NCI-H446 treated with DMSO at 0.1 percent for 48 hours (cell line): ENCODE data around the gene NNT.
"Not testable (repeated sequence)": the region's sequence is repeated elsewhere in the genome, so short reads cannot be mapped to it uniquely, and the experiment has no call there.

Experiments
- DNase-seq: peaks from one replicate; lab custom pipeline; 2025; lab: John Stamatoyannopoulos, UW

NNT gene

DNA sequence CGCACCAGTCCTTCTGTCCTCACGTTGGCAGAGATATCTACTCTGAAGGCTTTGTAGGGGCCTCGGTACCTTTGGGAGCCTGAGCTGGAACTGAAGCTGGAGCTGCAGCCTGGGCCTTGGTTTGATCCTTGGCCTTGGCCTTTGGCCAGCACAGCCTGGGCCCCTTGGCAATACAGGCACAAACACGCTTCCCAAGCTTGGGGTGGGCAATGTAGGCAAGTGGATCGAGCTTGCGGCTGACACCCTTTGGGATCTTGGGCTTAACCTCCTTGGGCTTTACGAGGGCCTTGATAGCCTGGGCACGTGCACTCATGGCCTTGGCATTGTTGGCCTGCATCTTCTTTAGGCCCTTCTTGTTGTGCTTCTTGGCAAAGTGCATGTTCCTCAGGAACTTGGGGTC is 63.7 kb downstream of the NNT start:
- not testable (repeated sequence) for DNase-seq

DNA sequence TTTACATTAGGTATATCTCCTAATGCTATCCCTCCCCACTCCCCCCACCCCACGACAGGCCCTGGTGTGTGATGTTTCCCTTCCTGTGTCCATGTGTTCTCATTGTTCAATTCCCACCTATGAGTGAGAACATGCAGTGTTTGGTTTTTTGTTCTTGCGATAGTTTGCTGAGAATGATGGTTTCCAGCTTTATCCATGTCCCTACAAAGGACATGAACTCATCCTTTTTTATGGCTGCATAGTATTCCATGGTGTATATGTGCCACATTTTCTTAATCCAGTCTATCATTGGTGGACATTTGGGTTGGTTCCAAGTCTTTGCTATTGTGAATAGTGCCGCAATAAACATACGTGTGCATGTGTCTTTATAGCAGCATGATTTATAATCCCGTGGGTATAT is 64.4 kb downstream of the NNT start:
- DNase-seq, result not testable (repeated sequence)

DNA sequence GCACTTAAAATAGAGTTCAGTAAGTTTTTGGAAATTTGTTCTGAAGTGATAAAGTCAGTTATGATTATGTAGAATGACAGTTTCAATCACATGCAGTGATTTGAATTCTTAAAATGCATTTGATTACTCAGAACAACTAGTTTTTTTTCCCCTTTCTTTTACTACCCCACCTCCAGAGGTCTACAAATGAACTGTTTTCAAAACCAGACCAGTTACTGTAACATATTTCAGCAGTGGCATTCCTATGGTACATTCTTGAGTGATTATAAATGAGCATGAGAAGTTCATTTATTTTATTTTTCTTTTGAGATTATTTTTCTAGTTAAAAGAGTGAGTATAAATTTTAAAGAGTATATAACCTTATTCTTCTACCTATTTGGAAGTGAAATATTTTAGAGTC is 71.6 kb downstream of the NNT start:
- no peak for DNase-seq

DNA sequence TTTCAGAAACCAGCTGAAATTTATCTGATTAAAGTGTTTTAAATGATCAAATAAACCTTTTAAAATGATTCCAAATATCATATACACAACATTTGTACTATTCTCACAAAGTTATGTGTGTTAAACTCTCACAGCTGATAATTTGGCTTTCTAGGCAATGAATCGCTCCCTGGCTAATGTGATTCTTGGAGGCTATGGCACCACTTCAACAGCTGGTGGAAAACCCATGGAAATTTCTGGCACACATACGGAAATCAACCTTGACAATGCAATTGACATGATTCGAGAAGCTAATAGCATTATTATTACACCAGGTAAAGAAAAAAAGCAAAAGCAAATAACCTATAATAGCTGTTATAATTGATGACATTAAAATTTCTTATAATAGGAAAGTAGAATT is 72.4 kb downstream of the NNT start:
- no peak for DNase-seq

DNA sequence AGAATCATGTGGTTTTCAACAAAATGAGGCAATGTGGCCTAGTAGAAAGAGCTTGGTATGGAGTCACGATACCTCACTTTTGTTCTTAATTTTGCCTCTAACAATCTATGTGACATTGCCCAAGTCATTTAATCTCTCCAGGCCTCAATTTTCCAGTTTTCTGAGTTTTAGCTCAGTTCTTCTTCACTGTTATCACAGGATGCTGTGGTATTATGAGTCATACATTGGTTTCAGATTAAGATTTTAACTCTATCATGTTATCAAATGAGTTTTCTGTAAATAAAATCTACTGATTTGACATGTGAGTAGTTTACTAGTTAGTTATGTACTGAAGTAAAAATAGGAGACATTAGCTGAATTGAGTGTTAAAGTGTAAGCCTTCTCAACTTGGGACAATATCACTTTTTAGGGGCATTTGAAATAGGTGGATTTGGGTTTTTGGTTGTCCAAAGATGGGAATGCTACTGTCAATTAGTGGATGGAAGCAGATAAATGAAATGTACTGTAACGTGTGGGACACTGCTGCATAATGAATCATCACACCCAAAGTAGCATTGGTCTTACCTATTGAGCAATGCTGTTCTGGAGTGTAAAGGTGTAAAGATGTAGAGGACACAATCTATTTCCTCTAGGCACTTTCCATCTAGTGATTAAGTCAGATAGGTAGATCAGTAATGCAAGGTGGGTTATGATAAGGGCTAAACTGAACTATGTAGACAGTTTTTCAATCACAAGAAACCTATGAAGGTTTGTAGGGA is 73.3 kb downstream of the NNT start:
- DNase-seq, result no peak

DNA sequence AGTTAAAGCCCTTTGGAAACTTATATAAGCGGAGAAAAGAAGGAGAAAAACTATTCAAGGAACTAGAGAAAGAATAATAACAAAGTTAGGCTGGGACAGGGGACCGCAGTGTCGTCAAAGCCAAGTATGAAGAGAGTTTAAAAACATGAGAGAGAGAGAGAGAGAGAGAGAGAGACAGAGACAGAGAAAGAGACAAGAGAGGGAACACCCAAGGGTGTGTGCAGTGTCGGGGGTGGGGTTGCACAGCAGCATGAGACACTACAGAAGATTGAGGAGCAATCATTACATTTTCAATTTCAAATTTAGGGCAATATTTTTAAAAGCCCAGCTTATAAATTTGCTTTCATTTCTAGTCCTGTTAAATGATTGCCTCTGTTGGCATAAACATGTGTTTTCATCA is 74.3 kb downstream of the NNT start:
- no peak for DNase-seq

DNA sequence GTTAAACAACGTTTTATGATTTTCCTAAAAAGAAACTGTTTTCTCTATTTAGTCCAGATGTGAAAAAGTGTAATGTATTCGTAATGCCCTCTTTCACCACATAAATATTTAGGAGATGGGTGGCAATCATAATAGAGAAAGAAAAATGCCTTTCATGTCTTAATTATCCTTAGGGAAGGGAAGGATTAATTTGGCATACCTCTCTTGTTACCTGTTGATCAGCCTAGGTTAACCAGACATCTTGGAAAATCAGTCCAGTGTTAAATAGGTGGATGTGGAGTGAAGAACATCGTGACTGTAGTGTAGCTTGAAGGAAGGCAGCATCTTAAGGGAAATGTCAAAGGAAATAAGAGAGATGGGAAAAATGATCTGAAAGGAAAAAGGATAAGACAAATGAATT is 76.2 kb downstream of the NNT start:
- DNase-seq, result no peak

DNA sequence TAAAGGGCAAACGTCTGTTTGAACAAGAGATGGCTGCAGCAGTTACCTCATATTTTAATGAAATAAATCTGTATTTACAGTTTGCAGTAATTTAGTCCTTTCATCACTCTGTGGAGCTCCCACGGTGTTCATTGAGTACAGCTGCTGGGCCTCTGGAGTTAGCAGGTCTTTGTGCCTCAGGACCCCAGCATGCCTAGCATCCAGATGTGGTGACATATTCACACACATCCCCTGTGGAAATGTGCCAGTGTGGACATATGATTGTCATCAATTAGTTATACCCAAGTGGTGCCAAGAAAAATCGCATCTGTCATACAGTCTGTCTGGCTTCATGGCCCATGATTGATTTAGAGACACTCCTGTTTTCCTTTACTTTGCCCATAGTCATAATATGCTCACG is 77.3 kb downstream of the NNT start:
- peak; percentile 57 for DNase-seq

DNA sequence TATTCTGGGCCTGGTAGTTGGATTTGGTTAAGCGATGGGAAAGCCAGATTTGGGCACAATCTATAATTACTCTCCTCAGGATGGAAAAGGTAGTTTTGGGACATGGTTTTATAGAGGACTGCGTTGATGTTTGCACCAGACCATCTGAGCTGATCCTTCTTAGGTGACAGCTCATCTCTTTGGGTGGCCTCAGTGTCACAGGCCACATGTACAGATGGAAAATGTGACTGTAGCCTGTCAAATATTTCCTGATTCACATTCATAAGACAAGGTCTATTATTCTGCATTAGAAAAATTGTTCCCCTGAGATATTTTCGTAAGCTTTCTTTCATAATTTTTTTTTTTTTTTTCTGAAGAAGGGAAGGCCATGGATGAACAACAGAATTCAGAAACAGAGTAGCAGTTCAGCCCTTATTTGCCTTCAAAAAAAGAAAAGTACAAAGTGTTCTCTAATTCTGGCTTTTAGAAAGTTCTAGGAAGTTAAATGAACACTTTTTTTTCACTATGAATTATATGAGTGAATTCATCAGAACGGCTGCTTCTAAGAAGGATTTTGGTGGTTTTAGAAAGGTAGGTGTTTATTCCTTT is 81.0 kb downstream of the NNT start:
- DNase-seq, result no peak

DNA sequence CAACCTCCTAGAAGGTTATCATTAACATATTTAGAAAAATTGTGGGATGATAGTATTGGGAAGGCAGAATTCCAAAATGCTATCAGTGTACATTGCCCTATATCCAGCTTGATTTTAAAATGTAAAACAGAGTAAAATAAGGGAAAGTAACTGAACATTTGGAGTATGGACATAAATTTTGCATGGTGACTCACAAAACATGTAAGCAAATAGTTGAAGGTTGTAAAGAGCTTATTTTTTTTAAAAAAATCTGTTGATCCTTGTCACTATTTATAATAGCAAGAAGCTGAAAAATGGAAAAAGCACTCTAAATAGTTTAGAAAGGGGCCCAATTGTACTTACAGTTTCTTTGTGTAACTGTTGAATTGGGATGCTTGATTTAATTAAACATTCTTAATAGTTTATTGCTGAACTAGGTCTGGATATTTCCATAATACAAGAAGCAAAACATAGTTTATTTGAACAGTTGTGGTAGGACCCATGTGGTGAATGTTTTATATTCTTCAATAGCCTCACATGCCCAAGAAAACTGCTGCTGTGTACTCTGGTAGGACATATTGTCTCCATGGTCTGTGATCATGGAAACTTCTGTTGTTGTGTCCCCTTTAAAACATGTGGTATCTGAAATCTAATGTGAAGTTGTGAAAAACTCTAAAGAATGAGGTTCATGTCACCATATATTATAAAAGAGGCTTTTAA is 82.4 kb downstream of the NNT start:
- DNase-seq, result no peak

DNA sequence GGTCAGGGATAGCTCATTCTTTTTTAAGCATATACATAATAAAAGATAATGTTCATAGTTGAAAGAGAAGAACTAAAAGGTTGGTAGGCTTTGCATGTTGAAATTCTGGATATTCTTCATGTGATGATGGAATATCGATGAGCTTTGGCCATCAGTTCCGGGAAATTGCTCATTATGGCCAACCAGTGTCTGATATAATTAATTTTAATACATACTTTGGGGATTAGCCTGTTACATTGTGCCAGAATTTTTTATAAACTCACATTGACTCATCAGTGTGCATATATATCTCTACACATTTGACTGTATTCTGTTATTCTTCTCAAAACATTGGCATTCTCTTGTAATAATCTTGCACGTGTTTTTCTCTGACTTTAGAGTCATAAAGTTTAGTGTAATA is 84.3 kb downstream of the NNT start:
- no peak for DNase-seq

DNA sequence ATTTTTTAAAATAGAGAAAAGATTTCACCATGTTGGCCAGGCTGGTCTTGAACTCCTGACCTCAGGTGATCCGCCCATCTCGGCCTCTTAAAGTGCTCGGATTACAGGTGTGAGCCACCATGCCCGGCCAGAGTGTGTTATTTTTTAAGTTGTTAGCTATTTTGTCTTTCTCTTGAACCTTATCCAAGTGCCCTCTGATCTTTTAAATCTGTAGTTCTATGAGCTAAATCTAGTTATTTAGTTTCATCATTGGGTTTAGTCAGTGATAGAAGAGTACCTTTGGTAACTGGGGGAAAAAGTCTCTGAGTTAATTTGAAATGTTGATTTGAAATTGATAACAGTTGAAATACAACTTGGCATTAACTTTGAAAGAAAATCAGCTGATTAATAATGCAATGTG is 88.3 kb downstream of the NNT start:
- no peak for DNase-seq

DNA sequence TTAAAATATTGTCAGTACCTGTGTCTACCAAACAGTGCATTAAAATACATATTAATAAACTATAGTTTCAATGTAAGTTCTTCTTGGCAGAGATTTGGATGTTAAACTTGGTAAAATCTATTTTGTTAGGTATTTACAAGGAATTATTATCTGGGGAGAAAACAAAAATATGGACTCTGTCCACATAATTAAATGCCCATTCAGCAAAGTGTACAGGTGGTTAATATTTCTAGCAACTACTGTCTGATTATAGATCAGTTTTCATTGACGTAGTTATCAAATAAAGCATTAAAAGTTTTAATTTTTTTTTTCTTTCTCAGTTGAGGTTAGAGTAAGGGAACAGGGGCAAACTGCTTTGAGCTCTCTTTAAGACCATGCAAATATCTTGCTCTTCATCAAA is 88.9 kb downstream of the NNT start:
- DNase-seq, result no peak

DNA sequence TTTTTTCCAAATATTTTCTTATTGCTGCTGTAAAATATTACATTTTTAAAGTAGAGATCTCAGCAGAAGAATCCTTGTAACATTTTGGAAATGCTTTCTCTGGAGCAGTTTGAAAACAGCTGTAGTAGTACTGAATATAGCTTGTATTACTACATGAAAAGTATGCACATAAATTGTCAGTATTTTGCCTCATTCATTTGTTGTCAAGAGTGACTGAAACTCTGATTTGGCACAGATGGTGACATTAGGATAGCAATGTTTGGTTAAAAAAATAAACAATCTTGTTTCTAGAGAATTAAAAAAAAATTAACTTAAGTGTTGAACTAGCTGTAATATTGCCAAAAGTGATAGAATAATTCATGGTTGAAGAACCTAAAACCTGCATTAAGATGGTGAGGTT is 90.4 kb downstream of the NNT start:
- no peak for DNase-seq

DNA sequence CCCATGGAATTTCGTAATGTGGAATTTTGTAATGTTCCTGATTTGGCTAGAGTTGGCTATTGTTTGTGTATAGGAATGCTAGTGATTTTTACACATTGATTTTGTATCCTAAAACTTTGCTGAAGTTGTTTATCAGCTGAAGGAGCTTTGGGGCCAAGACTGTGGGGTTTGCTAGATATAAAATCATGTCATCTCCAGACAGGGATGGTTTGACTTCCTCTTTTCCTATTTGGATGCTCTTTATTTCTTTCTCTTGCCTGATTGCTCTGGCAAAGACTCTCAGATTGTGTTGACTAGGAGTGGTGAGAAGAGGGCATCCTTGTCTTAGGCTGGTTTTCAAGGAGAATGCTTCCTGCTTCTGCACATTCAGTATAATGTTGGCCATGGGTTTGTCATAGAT is 91.0 kb downstream of the NNT start:
- DNase-seq, result no peak

DNA sequence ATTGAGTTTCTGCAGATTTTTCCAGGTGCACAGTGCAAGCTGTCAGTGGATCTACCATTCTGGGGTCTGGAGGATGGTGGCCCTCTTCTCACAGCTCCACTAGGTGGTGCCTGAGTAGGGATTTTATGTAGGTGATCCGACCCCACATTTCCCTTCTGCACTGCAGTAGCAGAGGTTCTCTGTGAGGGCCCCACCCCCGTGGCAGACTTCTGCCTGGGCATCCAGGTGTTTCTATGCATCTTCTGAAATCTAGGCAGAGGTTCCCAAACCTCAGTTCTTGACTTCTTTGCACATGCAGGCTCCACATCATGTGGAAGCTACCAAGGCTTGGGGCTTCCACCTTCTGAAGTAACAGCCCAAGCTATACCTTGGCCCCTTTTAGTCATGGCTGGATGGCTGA is 93.5 kb downstream of the NNT start:
- not testable (repeated sequence) for DNase-seq

DNA sequence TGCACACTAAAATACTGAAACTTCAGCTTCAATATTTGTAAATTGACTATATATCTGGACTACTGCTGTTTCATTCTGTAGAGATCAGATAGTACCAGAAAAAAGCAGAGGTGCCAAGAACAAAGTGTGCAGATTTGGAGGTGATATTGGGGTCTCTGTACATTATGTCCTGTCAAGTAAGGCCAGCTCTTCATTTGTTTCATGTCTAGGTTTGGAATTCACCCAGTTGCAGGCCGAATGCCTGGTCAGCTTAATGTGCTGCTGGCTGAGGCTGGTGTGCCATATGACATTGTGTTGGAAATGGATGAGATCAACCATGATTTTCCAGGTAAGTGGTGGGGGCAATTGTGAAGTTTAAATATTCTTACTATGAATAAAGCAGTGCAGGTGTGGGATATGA is 96.9 kb downstream of the NNT start:
- peak; percentile 14 for DNase-seq

DNA sequence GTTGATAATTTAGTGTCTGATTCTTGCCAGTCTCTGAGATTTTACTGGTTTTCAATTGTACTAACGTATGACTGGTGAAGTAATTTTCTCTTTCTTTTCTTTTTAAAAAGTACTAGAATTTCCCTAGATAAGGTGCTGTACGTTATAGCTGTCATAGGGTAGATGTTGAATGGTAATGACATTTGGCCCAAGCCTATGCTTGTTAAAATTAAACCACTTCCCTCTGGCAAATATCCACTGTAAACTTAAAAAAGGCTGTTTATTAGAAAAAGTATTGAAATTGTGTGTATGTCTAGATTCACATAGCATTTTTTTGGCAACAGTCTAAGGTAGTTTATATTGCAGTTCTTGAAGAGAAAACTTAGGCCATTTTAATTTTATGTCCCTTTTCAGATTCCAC is 97.6 kb downstream of the NNT start:
- DNase-seq, result peak; percentile 50

DNA sequence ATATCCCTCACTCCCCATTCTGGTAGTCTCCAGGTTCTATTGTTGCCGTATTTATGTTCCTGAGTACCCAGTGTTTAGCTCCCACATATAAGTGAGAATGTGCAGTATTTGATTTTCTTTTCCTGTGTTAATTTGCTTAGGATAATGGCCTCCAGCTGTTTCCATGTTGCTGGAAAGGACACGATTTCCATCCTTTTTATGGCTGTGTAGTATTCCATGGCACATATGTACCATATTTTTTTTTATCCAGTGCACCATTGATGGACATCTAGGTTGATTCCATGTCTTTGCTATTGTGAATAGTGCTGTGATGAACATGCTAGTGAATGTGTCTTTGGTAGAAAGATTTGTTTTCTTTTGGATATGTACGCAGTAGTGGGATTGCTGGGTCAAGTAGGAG is 98.2 kb downstream of the NNT start:
- no peak for DNase-seq

DNA sequence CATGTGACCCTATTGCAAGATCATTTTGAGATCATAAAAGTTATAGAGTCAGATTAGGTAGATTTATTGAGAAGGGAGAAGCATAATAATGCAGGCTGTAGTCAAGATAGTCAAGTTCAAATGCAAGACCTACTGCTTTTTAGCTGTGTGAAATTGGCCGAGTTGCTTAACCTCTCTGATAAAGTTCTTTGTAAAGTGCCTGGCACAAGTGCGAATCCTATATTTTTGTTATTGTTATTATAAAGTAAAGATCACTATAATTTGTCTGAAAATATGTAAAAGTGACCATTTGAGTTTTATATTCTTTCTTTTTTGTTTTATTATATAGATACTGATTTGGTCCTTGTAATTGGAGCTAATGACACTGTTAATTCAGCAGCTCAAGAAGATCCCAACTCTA is 99.3 kb downstream of the NNT start:
- no peak for DNase-seq

DNA sequence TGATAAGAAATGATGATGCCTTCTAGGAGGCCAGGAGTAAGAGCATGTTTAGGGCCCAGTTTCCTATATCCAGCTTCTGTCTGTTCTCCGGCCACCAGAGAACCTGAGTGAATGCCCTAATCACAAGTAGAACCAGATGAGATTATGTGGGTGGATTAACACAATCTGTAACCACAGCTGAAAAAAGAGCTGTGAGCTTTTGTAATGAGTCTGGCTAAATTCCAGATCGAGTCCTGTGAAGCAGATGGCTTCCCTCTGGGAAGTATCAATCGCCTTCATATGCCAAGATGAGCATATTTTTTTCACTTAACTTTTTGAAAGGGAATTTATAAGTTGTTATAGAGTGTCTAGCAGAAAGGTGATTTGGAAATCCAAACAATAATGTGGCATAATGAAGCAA is 99.8 kb downstream of the NNT start:
- peak; percentile 95 for DNase-seq

DNA sequence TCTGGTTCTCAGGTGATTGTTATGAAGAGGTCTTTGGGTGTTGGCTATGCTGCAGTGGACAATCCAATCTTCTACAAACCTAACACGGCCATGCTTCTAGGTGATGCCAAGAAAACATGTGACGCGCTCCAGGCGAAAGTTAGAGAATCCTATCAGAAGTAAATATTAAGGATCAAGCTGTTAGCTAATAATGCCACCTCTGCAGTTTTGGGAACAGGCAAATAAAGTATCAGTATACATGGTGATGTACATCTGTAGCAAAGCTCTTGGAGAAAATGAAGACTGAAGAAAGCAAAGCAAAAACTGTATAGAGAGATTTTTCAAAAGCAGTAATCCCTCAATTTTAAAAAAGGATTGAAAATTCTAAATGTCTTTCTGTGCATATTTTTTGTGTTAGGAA is 101.3 kb downstream of the NNT start:
- DNase-seq, result no peak

DNA sequence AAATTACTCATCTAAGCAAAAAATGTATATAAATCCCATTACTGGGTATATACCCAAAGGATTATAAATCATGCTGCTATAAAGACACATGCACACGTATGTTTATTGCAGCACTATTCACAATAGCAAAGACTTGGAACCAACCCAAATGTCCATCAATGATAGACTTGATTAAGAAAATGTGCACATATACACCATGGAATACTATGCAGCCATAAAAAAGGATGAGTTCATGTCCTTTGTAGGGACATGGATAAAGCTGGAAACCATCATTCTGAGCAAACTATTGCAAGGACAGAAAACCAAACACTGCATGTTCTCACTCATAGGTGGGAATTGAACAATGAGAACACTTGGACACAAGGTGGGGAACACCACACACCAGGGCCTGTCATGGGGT is 103.6 kb downstream of the NNT start:
- DNase-seq, result not testable (repeated sequence)

DNA sequence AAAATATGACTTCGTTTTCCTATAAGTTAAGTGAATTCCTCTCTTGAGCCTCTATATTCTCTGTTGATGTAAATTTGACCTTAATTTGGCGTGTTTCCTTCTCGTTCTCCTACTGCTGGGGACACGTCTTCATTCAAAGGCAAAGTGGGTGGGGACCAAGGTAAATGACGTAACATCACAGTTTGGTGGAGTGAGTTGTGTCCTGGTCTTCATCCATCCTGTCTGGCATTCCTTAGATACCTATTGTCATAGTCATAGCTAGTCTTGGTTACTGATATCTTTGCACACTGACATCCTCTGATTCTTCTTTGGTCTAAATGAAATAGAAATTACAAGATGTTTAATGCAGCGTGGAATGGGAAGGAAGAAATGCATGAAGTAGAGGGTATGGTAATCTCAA is 108.5 kb downstream of the NNT start:
- no peak for DNase-seq
